ENCODE results near the gene ZNF664.

DNA sequence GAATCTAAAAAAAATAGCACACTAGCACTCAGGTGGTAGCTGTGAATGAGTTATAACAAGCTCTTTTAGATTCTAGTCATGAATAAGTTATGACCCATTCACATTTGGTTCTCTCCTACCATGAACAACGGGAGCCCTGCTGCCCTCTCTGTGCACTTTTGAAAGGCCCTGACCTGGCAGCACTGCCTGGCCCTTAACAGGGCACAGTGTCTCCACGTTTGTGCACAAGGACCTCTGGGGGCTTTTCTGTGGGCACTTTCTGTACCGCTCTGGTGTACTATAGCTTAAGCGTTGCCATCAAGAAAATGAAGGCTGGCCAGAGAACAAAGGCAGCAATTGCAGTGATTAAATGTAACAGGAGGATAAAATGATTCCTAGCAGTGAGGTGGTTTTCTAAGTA, 21.5 kb upstream of the ZNF664 start:
- TF ChIP-seq POLR2A (IDR thresholded peaks at IDR 0.05; ENCODE audit: low read length): no peak
- no peak for TF ChIP-seq GATA1 (IDR thresholded peaks at IDR 0.05; ENCODE audit: low read depth, low read length)

Measured in erythroblast (primary cell).